Activated CD4-positive, alpha-beta T cell treated with anti-CD3 and anti-CD28 coated beads, Interleukin-2, amount 10 ng/mL, durations not matched to agents 7 days and 5 days (primary cell): Measurements from ENCODE around the gene SHISAL2A. TPM values are rescaled to one million over a fixed set of nuclear protein-coding genes. Genes with fewer than 3 reads are reported as not detected.

Source experiments
- CTCF ChIA-PET: fragments of 350-600 bp; sonication (Branson Sonifier 250); formaldehyde crosslinking; loops from one replicate; lab custom pipeline; 2021; ENCODE audit warnings: antibody characterized with exemption; lab: Charles Lee
- POLR2A ChIA-PET: fragments of 350-600 bp; sonication (Branson Sonifier 250); formaldehyde crosslinking; loops from one replicate; lab custom pipeline; 2021; ENCODE audit warnings: antibody characterized with exemption; lab: Charles Lee
- DNase-seq: peaks from one replicate; pipeline ENCODE4 v3.0.0-alpha.2; 2020
- H3K27ac Mint-ChIP-seq: one replicate; pipeline ENCODE4 v1.8.0; 2021; ENCODE audit warnings: mild to moderate bottlenecking, moderate library complexity, mixed read lengths
- H3K27me3 Mint-ChIP-seq: one replicate; pipeline ENCODE4 v1.8.0; 2021; ENCODE audit warnings: mixed read lengths
- H3K36me3 Mint-ChIP-seq: one replicate; pipeline ENCODE4 v1.8.0; 2021; ENCODE audit warnings: low read depth, mixed read lengths
- H3K4me1 Mint-ChIP-seq: one replicate; pipeline ENCODE4 v1.8.0; 2021; ENCODE audit warnings: mixed read lengths
- H3K4me3 Mint-ChIP-seq: one replicate; pipeline ENCODE4 v1.8.0; 2021; ENCODE audit warnings: mild to moderate bottlenecking, moderate library complexity, mixed read lengths
- H3K9me3 Mint-ChIP-seq: one replicate; pipeline ENCODE4 v1.8.0; 2021; ENCODE audit warnings: mixed read lengths
- total RNA-seq, 2 experiments: library from RNA; stranded (reverse); gene quantifications; one replicate each; pipeline ENCODE4 v1.2.3, GENCODE V29; 2021

Gene SHISAL2A
- total RNA-seq, 2 experiments from 2014 or later: 8.2 TPM

DNA sequence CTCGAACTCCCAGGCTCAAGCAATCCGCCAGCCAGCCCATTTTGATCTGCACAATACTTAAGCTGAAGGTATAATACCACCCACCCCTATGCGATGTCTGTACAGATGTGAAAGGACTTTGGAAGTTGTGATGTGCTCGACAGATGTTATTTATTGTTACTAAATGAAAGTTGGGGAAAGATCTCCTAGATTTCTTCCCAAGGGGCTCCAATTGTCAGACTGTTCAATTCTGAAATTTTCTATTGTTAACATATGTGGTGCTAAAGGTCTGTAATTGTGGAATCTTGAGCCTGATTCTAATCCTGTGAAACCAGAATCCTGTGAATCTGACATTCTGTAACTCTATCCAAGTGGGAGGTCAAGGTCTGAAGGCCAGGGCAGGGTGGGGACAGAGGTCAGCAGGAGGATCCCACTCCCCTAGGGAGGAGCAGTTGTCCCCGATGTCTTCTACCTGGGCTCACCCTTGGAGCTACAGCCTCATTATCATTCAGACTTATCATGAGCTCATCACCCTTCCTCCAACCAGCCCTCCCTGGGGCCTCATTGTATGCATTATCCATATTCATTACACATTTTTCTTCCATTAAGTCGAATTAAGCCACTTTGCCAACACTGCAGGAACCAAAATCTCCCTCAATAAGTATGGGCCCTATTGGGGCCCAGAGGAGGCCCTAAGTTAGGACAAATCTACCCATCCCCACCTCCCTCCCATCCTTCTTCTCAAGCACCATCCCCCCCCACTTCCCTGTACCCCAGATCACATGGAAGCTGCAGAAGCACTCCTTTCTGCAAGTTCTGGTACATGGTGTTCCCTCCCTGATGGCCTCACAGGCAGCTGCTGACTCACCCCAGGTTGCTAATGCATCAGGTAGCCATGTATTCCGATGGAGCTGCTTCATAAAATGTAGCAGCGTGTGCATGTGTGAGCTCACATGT lies 32.3 kb downstream of the SHISAL2A start:
- Mint-ChIP-seq H3K27ac (peak overlapping the region; percentile 11), H3K9me3 (no peaks in the 10 kb centered on the region), H3K27me3 (no peaks in the 10 kb centered on the region), H3K36me3 (peaks cover 1% of the 10 kb centered on the region), H3K4me1 (peaks cover 10% of the 10 kb centered on the region), H3K4me3 (no peak overlapping the region)
- ChIA-PET POLR2A (interaction anchor here (0.6 kb wide), 1 partner anchor 165 kb away, joined by 4 read pairs; no protein-coding TSS in a partner anchor), CTCF (interaction anchor here (0.5 to 1.6 kb wide), 5 partner anchors 9 to 152 kb away, joined by 3 to 9 read pairs (median 4); no protein-coding TSS in a partner anchor)
- no peak for DNase-seq

DNA sequence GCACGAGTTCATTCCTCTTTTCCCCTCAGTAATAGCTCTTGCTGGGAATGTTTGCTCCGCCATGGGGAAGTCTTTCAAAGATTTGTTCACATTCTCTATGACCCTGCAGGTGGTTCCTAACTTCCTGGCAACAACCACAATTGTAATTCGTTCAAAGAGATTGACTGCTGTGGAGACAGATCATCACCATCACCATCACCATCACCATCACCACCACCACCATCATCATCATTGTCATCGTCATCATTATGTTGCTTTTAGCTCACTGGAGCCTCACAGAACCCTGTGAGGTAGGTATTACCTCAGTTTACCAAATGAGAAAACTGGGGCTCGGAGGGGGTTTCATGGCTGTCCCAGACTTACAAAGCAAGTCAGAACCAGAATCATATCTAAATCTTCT lies 34.3 kb downstream of the SHISAL2A start:
- peaks cover 1% of the 10 kb centered on the region for H3K36me3 Mint-ChIP-seq
- no peak for DNase-seq
- H3K9me3 Mint-ChIP-seq: no peaks in the 10 kb centered on the region
- no peak overlapping the region for H3K27ac Mint-ChIP-seq
- ChIA-PET CTCF (interaction anchor here (1.0 to 2.8 kb wide), 3 partner anchors 8 to 13 kb away, joined by 3 to 10 read pairs (median 3); no protein-coding TSS in a partner anchor), POLR2A (no interaction called here)
- H3K4me3 Mint-ChIP-seq: no peak overlapping the region
- no peaks in the 10 kb centered on the region for H3K27me3 Mint-ChIP-seq
- H3K4me1 Mint-ChIP-seq: peaks cover 5% of the 10 kb centered on the region

DNA sequence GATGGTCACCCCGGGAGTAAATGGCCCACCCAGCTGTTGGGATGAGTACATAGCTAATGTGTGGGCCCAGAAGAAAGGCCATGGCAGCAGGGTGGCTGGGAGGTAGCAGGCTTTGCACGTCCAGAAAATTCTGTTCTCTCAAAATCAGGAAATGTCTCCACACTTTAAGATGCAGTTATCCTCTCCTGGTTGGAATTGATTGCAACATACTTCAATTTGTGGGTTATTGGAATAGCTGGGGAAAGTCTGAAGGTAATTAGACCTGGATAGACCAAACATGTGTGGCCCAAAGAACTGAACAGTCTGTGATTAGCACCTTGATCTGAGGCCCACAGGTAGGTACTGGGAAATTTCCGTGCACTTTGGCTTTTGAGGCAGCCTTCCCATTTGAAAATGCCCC lies 35.0 kb downstream of the SHISAL2A start:
- Mint-ChIP-seq H3K27me3 (no peaks in the 10 kb centered on the region), H3K27ac (no peak overlapping the region), H3K4me3 (no peak overlapping the region), H3K36me3 (peaks cover 1% of the 10 kb centered on the region), H3K4me1 (peaks cover 5% of the 10 kb centered on the region), H3K9me3 (no peaks in the 10 kb centered on the region)
- DNase-seq: no peak
- CTCF ChIA-PET: interaction anchor here (0.7 to 2.8 kb wide), 5 partner anchors 9 to 249 kb away, joined by 3 to 10 read pairs (median 3); no protein-coding TSS in a partner anchor
- POLR2A ChIA-PET: no interaction called here

DNA sequence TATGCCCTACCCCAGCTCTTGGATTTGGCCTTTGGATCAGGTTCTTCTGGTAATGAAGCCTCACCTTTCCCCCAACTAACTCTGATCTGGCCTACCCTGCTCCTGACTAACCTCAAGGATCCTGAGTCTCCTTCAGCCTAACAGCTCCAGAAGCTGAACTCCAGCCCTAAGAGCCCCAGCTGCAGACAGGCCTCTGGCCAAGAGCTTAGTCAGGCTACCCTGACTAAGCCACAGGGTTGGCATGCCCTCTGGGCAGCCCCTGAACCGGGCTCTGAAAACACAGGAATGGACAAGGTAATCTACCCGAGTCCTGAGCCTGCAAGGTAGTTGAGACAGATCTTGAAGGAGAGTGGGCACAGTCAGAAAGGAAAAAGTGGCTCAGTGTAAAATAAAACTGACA lies 35.7 kb downstream of the SHISAL2A start:
- H3K4me1 Mint-ChIP-seq: peaks cover 3% of the 10 kb centered on the region
- DNase-seq: no peak

DNA sequence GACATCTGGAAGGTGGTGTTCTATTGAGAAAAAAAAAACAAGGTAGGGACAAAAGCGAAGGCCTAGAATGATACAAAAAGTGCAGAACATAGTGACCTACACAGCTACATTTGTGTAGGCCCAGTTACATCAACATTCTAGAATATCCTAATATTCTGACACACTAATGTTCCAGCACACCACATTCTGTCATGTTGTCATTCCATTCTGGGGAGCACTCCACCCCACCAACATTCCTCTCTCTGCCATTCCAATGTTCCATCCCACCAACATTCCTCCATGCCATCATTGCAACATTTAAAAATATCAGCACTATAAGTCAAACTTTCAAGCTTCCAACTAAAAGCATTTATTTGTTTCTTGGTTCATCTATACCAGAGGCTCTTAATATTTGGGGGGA lies 36.7 kb downstream of the SHISAL2A start:
- Mint-ChIP-seq H3K27me3 (no peaks in the 10 kb centered on the region), H3K9me3 (no peaks in the 10 kb centered on the region), H3K4me1 (peaks cover 13% of the 10 kb centered on the region), H3K4me3 (no peak overlapping the region), H3K27ac (no peak overlapping the region), H3K36me3 (peaks cover 2% of the 10 kb centered on the region)
- POLR2A ChIA-PET: no interaction called here
- DNase-seq: no peak
- CTCF ChIA-PET: interaction anchor here (0.6 to 2.8 kb wide), 6 partner anchors 11 to 516 kb away, joined by 3 to 10 read pairs (median 4); no protein-coding TSS in a partner anchor

More for the DNA sequence above, 35.7 kb downstream of the SHISAL2A start:
- no peaks in the 10 kb centered on the region for H3K9me3 Mint-ChIP-seq
- H3K27ac Mint-ChIP-seq: no peak overlapping the region
- ChIA-PET POLR2A (no interaction called here), CTCF (interaction anchor here (0.6 to 2.8 kb wide), 7 partner anchors 10 to 517 kb away, joined by 3 to 10 read pairs (median 3); no protein-coding TSS in a partner anchor)
- no peak overlapping the region for H3K4me3 Mint-ChIP-seq
- no peaks in the 10 kb centered on the region for H3K27me3 Mint-ChIP-seq
- H3K36me3 Mint-ChIP-seq: peaks cover 1% of the 10 kb centered on the region

DNA sequence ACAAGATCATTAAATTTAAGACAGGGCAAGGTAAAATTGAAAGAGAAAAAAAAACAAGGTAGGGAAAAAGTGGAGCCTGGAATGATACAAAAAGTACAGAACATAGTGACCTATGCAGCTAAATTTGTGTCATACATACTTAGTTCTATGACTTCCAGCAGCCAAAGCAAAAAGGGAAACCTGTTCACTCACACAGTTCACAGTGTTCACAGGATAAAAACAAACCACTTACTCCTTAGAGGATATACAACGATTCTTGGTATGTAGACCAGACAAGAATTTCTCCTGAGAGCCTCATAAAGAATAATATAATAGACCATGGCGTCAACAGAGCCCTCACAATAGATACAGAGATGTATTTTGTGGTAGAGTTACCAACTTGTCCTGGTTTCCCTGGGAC lies 37.6 kb downstream of the SHISAL2A start:
- H3K9me3 Mint-ChIP-seq: no peaks in the 10 kb centered on the region
- peaks cover 6% of the 10 kb centered on the region for H3K36me3 Mint-ChIP-seq
- no peak overlapping the region for H3K27ac Mint-ChIP-seq
- H3K4me1 Mint-ChIP-seq: peaks cover 18% of the 10 kb centered on the region
- ChIA-PET POLR2A (no interaction called here), CTCF (interaction anchor here (1.4 kb wide), 1 partner anchor 12 kb away, joined by 4 read pairs; no protein-coding TSS in a partner anchor)
- DNase-seq: no peak
- no peaks in the 10 kb centered on the region for H3K27me3 Mint-ChIP-seq
- H3K4me3 Mint-ChIP-seq: no peak overlapping the region

DNA sequence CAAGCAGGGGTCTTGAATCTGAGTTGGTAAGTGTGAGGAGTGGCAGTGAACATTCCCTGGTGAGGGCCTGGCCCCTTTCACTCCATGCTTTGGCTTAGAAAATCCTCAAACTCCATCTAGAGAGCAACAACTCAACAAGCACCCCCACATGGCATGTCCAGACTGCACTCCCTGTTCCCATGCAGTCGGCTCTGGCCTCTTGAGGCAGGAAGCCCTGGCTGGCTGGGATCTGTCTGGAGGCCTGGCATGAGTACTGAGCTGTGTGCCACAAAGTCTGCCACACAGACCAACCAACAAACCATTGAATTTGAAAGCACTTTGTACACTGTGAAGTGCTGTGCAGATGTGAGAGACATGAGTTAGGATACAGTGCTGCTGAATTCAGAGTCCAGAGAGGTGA lies 40.0 kb downstream of the SHISAL2A start:
- H3K4me1 Mint-ChIP-seq: peaks cover 16% of the 10 kb centered on the region
- no peaks in the 10 kb centered on the region for H3K9me3 Mint-ChIP-seq
- DNase-seq: no peak
- H3K36me3 Mint-ChIP-seq: peaks cover 6% of the 10 kb centered on the region
- ChIA-PET CTCF (interaction anchor here (1.2 kb wide), 1 partner anchor 11 kb away, joined by 4 read pairs; no protein-coding TSS in a partner anchor), POLR2A (no interaction called here)
- H3K4me3 Mint-ChIP-seq: no peak overlapping the region
- peak overlapping the region; percentile 28 for H3K27ac Mint-ChIP-seq
- H3K27me3 Mint-ChIP-seq: no peaks in the 10 kb centered on the region

DNA sequence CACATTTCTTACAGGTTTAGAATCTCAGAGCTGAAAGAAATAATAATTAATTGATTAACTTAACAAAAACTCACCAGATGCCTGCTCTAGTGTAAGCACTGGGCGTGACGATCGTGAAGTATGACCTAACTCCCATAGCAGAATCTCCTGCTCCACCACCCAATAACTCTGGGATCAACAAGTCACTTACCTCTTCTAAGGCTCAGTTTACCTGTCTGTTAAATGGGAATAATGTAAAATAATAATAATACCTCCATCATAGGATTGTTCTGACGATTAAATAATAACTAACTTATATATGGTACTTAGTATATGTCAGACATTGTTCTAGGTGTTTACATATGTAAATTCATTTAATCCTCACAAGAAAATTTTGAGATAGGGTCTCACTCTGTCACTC lies 40.5 kb downstream of the SHISAL2A start:
- Mint-ChIP-seq H3K9me3 (no peaks in the 10 kb centered on the region), H3K27me3 (no peaks in the 10 kb centered on the region), H3K4me1 (peaks cover 16% of the 10 kb centered on the region), H3K4me3 (no peak overlapping the region), H3K27ac (no peak overlapping the region), H3K36me3 (peaks cover 6% of the 10 kb centered on the region)
- DNase-seq: no peak
- POLR2A ChIA-PET: no interaction called here
- CTCF ChIA-PET: no interaction called here

DNA sequence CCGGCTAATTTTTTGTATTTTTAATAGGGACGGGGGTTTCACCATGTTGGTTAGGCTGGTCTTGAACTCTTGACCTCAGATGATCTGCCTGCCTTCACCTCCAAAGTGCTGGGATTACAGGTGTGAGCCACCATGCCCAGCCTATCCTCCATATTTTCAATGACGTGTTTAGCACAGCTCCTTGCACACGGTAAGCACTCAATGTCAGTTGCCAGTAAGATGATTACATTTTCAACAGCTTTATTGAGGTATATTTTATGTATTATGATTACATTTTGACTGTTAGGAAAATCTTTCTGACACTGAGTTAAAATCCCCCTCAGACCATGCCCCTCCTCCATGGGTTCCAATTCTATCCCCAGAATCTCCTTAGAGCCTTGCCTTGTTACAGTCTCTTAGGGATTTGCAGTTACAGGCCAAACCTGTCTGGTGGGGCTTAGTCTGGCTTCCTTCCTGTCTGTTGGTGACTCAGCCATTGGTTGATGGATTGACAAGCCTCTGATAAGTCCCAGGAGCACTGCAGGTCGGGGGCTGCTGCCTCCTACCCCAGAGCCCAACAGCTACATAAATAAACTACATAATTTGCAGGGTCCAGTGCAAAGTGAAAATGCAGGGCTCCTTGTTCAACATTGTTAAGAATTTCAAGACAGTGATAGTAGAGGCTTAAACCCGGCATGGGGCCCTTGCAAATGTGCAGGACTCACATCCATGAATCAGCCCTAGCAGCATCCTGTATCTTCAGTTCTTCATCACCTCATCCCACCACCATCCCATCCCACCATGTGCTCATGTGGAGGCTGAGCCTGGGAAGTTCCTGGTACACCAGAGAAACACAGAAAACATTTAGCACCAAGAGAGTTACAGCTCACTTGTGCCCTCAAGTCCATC lies 41.8 kb downstream of the SHISAL2A start:
- H3K4me1 Mint-ChIP-seq: peaks cover 16% of the 10 kb centered on the region
- CTCF ChIA-PET: interaction anchor here (0.5 to 1.1 kb wide), 4 partner anchors 12 to 1241 kb away, joined by 3 to 5 read pairs (median 4); no protein-coding TSS in a partner anchor
- no peaks in the 10 kb centered on the region for H3K9me3 Mint-ChIP-seq
- H3K27me3 Mint-ChIP-seq: no peaks in the 10 kb centered on the region
- no peak for DNase-seq
- H3K4me3 Mint-ChIP-seq: no peak overlapping the region
- H3K36me3 Mint-ChIP-seq: peaks cover 6% of the 10 kb centered on the region
- peak overlapping the region; percentile 66 for H3K27ac Mint-ChIP-seq
- POLR2A ChIA-PET: no interaction called here

DNA sequence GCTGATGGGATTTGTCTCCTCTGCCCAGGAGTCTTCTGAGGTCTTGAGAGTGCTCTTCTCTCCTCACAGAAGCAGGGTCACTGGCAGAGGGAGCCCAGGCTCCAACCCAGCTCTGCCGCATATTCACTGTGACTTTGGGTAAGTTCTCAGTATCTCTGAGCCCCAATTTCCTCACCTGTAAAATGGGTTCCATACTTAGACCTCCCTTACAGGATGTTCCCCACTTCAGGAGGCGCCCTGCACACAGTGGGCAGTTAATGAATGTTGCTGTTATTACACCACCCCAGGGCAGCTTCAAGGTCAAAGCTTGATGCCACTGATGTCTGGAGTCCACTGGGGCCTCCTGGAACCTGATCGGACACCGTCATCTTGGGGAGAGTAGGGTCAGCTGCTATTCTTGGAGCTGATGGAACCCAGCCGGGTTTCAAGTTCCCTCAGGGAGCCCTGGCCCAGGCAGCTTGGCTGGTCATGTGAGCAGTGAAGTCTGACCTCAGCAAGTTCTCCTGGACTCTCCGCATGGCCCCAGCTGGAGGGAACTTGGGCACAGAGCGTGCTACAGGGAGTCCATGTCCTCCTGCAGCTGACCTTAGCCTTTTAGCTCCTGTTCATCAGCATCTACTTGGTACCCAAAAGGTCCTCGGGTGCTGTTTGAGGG lies 43.4 kb downstream of the SHISAL2A start:
- H3K4me1 Mint-ChIP-seq: peaks cover 16% of the 10 kb centered on the region
- DNase-seq: no peak
- H3K9me3 Mint-ChIP-seq: no peaks in the 10 kb centered on the region

DNA sequence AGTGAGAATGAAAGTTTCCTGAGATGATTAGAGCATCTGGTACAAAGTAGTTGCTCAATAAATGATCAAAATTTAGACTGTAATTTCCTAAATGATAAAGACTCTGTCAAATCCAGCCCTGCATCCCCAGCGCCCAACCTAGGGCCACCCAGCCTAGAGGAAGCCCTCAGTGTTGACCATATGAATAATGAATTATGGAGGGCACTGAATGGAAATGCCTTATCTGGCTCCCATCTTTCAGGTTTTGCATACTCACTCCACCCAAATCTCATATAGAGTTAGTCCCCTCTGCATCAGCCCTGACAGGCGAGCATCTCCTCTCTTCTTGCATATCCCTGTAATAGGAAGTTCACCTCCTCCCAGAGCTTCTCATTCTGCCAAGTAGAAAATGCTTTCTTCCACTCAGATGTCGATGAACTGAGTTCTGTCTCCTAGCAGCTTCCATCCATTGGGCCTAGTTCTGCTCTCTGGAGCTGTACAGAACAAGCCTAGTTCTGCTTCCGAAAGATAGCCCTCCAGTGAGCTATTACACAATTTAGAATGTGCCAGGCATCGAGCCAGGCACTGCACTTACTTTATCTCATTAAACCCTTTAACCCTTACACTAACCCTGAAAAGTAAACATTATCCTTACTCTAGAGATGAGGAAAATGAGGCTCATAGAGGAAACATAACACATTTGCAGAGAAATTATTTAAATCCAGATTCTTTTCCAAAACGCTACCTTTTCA lies 44.3 kb downstream of the SHISAL2A start:
- Mint-ChIP-seq H3K9me3 (no peaks in the 10 kb centered on the region), H3K36me3 (peaks cover 5% of the 10 kb centered on the region), H3K27me3 (no peaks in the 10 kb centered on the region), H3K4me3 (no peak overlapping the region), H3K27ac (no peak overlapping the region), H3K4me1 (peaks cover 16% of the 10 kb centered on the region)
- DNase-seq: no peak
- CTCF ChIA-PET: interaction anchor here (1.2 kb wide), 1 partner anchor 8 kb away, joined by 3 read pairs; no protein-coding TSS in a partner anchor
- POLR2A ChIA-PET: interaction anchor here (0.6 kb wide), 1 partner anchor 52 kb away, joined by 3 read pairs; no protein-coding TSS in a partner anchor

More for the DNA sequence above, 43.4 kb downstream of the SHISAL2A start:
- Mint-ChIP-seq H3K27me3 (no peaks in the 10 kb centered on the region), H3K27ac (no peak overlapping the region), H3K4me3 (no peak overlapping the region), H3K36me3 (peaks cover 5% of the 10 kb centered on the region)
- ChIA-PET CTCF (interaction anchor here (1.0 to 1.2 kb wide), 2 partner anchors 8 to 10 kb away, joined by 3 to 4 read pairs; no protein-coding TSS in a partner anchor), POLR2A (interaction anchor here (0.6 kb wide), 1 partner anchor 51 kb away, joined by 3 read pairs; no protein-coding TSS in a partner anchor)
